Measurements from ENCODE around the gene AICDA.

AICDA gene

GRCh38 chr12:8647968-8648367 lies 35.3 kb upstream of the AICDA start:
- TF ChIP-seq CTCF (IDR thresholded peaks at IDR 0.05; ENCODE audit: extremely low read depth, insufficient read depth, missing control alignments), result no peak
- in situ Hi-C loops (cut with MboI; ENCODE audit: low pct_unique_long_range_greater_than_20kb, low sequenced_read_pairs, unreplicated experiment), result no loop called here
- no peak for DNase-seq (ENCODE audit: low spot score)

DNA sequence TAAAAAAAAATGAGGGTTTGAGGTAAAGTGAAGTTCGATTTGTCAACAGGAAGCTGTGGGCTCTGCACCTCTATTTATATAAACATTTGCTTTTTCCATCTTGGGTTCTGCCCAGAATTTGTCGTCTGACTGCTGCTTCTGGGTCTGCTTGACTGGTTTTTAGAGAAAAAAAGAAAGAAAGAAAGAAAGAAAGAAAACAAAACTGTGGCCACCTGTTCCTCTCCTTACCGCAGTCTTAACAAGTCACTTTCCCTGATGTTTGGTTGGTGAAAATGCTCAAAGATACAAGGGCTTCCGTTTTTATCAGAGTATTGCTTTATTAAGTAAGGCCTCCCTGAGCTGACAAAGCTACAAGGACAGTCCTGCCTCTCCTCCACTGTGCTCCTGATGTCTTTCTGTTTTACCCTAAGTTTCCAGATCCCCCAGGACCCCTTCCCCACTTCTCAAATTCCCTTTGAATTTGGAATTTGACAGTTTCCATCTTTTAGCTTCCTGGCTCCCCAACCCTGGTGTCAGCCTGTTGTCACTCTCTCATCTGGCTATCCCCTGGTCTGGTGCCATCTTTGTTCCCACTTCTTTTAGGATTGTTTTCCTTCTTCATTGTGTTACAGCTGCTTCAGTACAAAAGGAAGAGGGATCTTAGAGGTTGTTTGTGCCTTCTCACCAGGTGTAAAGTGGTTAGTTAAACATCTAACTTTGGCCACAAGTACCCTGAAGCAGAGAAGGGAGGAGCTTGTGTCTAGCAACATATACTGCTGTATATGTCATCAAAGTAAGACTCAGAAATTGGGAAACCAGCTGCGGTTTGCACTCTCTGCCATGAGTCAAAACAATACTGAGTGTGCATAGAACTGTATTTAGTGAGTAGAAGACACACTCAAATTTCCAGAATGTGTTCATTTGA lies 31.9 kb upstream of the AICDA start:
- DNase-seq (ENCODE audit: low spot score), result peak; percentile 49
- TF ChIP-seq CTCF (IDR thresholded peaks at IDR 0.05; ENCODE audit: extremely low read depth, insufficient read depth, missing control alignments), result no peak
- in situ Hi-C loops (cut with MboI; ENCODE audit: low pct_unique_long_range_greater_than_20kb, low sequenced_read_pairs, unreplicated experiment), result no loop called here

GRCh38 chr12:8642775-8643174 lies 30.1 kb upstream of the AICDA start:
- in situ Hi-C loops (cut with MboI; ENCODE audit: low pct_unique_long_range_greater_than_20kb, low sequenced_read_pairs, unreplicated experiment), result no loop called here
- no peak for DNase-seq (ENCODE audit: low spot score)
- TF ChIP-seq CTCF (IDR thresholded peaks at IDR 0.05; ENCODE audit: extremely low read depth, insufficient read depth, missing control alignments), result no peak

- TF ChIP-seq CTCF (IDR thresholded peaks at IDR 0.05; ENCODE audit: extremely low read depth, insufficient read depth, missing control alignments), result no peak
- DNase-seq (ENCODE audit: low spot score), result no peak
- in situ Hi-C loops (cut with MboI; ENCODE audit: low pct_unique_long_range_greater_than_20kb, low sequenced_read_pairs, unreplicated experiment), result no loop called here
Observed at GRCh38 chr12:8639936-8640335, 27.3 kb upstream of the AICDA start.

- DNase-seq (ENCODE audit: low spot score), result no peak
- in situ Hi-C loops (cut with MboI; ENCODE audit: low pct_unique_long_range_greater_than_20kb, low sequenced_read_pairs, unreplicated experiment), result no loop called here
- no peak for TF ChIP-seq CTCF (IDR thresholded peaks at IDR 0.05; ENCODE audit: extremely low read depth, insufficient read depth, missing control alignments)
Observed at GRCh38 chr12:8638951-8639350, 26.3 kb upstream of the AICDA start.

- DNase-seq (ENCODE audit: low spot score), result no peak
- no peak for TF ChIP-seq CTCF (IDR thresholded peaks at IDR 0.05; ENCODE audit: extremely low read depth, insufficient read depth, missing control alignments)
- in situ Hi-C loops (cut with MboI; ENCODE audit: low pct_unique_long_range_greater_than_20kb, low sequenced_read_pairs, unreplicated experiment), result no loop called here
Observed at GRCh38 chr12:8637666-8638065, 25.0 kb upstream of the AICDA start.
